OCI-LY1 (cell line): ENCODE results near the gene ST7.

Experiments used
- CTCF ChIP-seq: fragments of 200-600 bp; sonication (generic), shearing (Covaris generic); IDR thresholded peaks from 2 replicates; pipeline ENCODE4 v1.5.1; 2017; ENCODE audit warnings: mild to moderate bottlenecking, antibody characterized with exemption, low read length, moderate library complexity, mixed read lengths
- EZH2 ChIP-seq: fragments of 200-600 bp; sonication (generic), shearing (Covaris generic); IDR thresholded peaks from 2 replicates; pipeline ENCODE4 v1.8.0; 2017; ENCODE audit warnings: borderline replicate concordance, mixed run types, mild to moderate bottlenecking, antibody characterized with exemption, low read length, moderate library complexity, mixed read lengths

DNA sequence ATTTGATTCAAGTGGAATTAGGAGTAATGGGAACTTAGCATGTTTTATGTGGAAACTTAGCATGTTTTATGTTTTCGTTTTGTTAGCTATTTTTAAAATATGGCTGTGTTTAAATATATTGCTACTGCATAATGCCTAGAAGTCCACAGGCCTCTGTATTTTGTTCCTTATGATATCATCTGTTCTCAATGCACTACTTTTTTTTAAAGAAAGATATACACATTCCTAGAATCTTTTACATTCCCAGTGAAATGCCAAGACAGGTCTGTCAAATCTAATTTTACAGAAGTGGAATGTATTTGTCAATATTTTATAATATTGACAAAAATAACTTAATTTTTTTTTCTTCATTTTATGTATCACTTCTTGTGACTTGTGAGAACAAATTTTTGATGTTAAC lies 51.6 kb downstream of the ST7 start:
- no peak for TF ChIP-seq CTCF
- TF ChIP-seq EZH2 = no peak
